NOMO-1 (cell line): ENCODE data around the gene BCAT1.
"Not testable (repeated sequence)": the region's sequence is repeated elsewhere in the genome, so short reads cannot be mapped to it uniquely, and the experiment has no call there.

Experiments used
- DNase-seq, 2 experiments: peaks; one replicate each; lab custom pipeline; 2025; ENCODE audit not compliant: unreplicated experiment in 2 of 2; lab: John Stamatoyannopoulos, UW

Gene BCAT1

GRCh38 chr12:24928533-24929306, 20.2 kb downstream of the BCAT1 start:
- DNase-seq = not testable (repeated sequence)

- DNase-seq = no peak
These were observed 20.8 kb downstream of the BCAT1 start for GRCh38 chr12:24928131-24928530.

- not testable (repeated sequence) for DNase-seq
These were observed 22.8 kb downstream of the BCAT1 start for GRCh38 chr12:24926080-24926479.

- peak; percentile 12 to 25 for DNase-seq
These were observed 26.8 kb downstream of the BCAT1 start for GRCh38 chr12:24922090-24922489.

- no peak for DNase-seq
These were observed 27.5 kb downstream of the BCAT1 start for GRCh38 chr12:24921251-24922038.

GRCh38 chr12:24920141-24920540, 28.8 kb downstream of the BCAT1 start:
- DNase-seq = no peak

- DNase-seq = no peak
These were observed 29.4 kb downstream of the BCAT1 start for GRCh38 chr12:24919346-24920001.

- DNase-seq = no peak
These were observed 30.3 kb downstream of the BCAT1 start for GRCh38 chr12:24918596-24918995.

GRCh38 chr12:24915501-24915900, 33.4 kb downstream of the BCAT1 start:
- DNase-seq = no peak

GRCh38 chr12:24913953-24914352, 34.9 kb downstream of the BCAT1 start:
- no peak for DNase-seq

GRCh38 chr12:24913130-24913529, 35.8 kb downstream of the BCAT1 start:
- DNase-seq = no peak

- no peak for DNase-seq
These were observed 37.6 kb downstream of the BCAT1 start for GRCh38 chr12:24911271-24911791.

GRCh38 chr12:24910192-24910591, 38.7 kb downstream of the BCAT1 start:
- not testable (repeated sequence) for DNase-seq

- peak in 1 of 2 experiments; percentile 7 for DNase-seq
These were observed 39.2 kb downstream of the BCAT1 start for GRCh38 chr12:24909667-24910066.

- no peak for DNase-seq
These were observed 41.4 kb downstream of the BCAT1 start for GRCh38 chr12:24907464-24907863.

- DNase-seq = no peak
These were observed 42.8 kb downstream of the BCAT1 start for GRCh38 chr12:24906141-24906540.

- no peak for DNase-seq
These were observed 43.5 kb downstream of the BCAT1 start for GRCh38 chr12:24905431-24905830.

- DNase-seq = no peak
These were observed 44.0 kb downstream of the BCAT1 start for GRCh38 chr12:24904871-24905270.

GRCh38 chr12:24903329-24904088, 45.4 kb downstream of the BCAT1 start:
- no peak for DNase-seq

- peak in 1 of 2 experiments; percentile 23 for DNase-seq
These were observed 46.2 kb downstream of the BCAT1 start for GRCh38 chr12:24902511-24903328.
